ENCODE data around the gene TBC1D14. TPM values are rescaled to one million over a fixed set of nuclear protein-coding genes. Genes with fewer than 3 reads are reported as not detected.

The TBC1D14 gene
- total RNA-seq, 2 donors from 2014 or later = 43.2 to 46.6 TPM

GRCh38 chr4:6988016-6988715 is 78.5 kb downstream of the TBC1D14 start:
- Histone ChIP-seq H3K27me3 (no peaks in the 10 kb centered on the region), H3K27ac (peak overlapping the region; percentile 0), H3K4me1 (peaks cover 14% of the 10 kb centered on the region), H3K36me3 (no peaks in the 10 kb centered on the region), H3K9me3 (no peaks in the 10 kb centered on the region), H3K4me3 (peak overlapping the region; percentile 65), H3K9ac (ENCODE audit: low read depth in 2 of 2, low read length in 2 of 2) (peak overlapping the region in 1 of 2 donors; percentile 90)
- no peak for TF ChIP-seq CTCF (IDR thresholded peaks at IDR 0.05)
- no peak for DNase-seq
- intact Hi-C loops (cut with DNase I) = loop anchor here (5.0 to 10.0 kb wide), 3 partner anchors 81 to 273 kb away; partner anchors contain the start of genes BLOC1S4 and TBC1D14

- peaks cover 14% of the 10 kb centered on the region for H3K4me1 ChIP-seq
- no peak for TF ChIP-seq CTCF (IDR thresholded peaks at IDR 0.05)
- no peak overlapping the region for H3K27ac ChIP-seq
- H3K4me3 ChIP-seq = no peak overlapping the region
- no peaks in the 10 kb centered on the region for H3K36me3 ChIP-seq
- DNase-seq = no peak
- intact Hi-C loops (cut with DNase I) = loop anchor here (5.0 to 10.0 kb wide), 3 partner anchors 82 to 275 kb away; partner anchors contain the start of genes BLOC1S4 and TBC1D14
- H3K9me3 ChIP-seq = no peaks in the 10 kb centered on the region
- no peak overlapping the region for H3K9ac ChIP-seq (ENCODE audit: low read depth in 2 of 2, low read length in 2 of 2)
- H3K27me3 ChIP-seq = no peaks in the 10 kb centered on the region
Observed at GRCh38 chr4:6989331-6989923, 79.8 kb downstream of the TBC1D14 start.

DNA sequence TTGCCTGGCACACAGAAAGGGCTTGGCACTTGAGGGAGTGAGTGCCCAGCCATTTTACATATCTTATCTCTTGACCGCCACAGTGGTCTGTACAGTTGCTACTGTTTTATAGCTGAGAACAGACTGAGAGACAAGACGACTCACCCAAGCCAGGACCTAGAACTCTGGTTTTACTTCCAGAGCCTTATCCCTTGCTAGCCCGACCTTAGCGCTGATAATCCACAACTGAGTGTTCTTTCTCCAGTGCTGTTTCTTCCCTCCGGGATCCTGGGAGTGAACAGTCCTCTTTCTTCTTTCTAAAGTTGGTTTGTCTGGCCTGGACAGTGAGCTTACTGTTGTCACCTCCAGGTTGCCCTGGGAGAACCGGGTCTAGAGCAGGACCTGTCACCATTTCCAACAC is 81.0 kb downstream of the TBC1D14 start:
- no peak for TF ChIP-seq CTCF (IDR thresholded peaks at IDR 0.05)
- Histone ChIP-seq H3K4me1 (peaks cover 4% of the 10 kb centered on the region), H3K9ac (ENCODE audit: low read depth in 2 of 2, low read length in 2 of 2) (no peak overlapping the region), H3K27ac (no peak overlapping the region), H3K27me3 (no peaks in the 10 kb centered on the region), H3K36me3 (no peaks in the 10 kb centered on the region), H3K4me3 (no peak overlapping the region), H3K9me3 (no peaks in the 10 kb centered on the region)
- intact Hi-C loops (cut with DNase I) = no loop called here
- no peak for DNase-seq

DNA sequence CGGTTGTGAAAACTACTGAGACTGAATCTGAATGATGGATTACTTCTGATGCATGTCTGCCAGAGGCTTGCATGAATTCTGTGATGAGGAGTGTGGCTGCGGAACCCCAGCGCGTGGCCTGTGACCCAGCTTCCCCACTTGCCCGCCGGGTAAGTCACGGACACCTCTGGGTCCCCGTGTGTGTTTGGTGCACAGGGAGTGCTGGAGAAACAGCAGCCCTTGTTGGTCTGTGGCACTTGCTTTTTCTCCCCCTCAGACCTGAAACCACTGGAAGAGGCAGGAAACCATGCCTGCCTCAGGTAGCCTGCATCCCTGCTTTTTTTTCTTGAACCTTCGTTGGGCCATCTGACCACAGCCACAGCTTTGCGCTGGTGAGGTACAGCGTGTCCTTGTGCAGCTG is 81.6 kb downstream of the TBC1D14 start:
- Histone ChIP-seq H3K27me3 (no peaks in the 10 kb centered on the region), H3K4me3 (no peak overlapping the region), H3K9ac (ENCODE audit: low read depth in 2 of 2, low read length in 2 of 2) (peak overlapping the region in 1 of 2 donors; percentile 43), H3K27ac (no peak overlapping the region), H3K4me1 (no peaks in the 10 kb centered on the region), H3K36me3 (no peaks in the 10 kb centered on the region), H3K9me3 (no peaks in the 10 kb centered on the region)
- TF ChIP-seq CTCF (IDR thresholded peaks at IDR 0.05) = no peak
- no peak for DNase-seq
- intact Hi-C loops (cut with DNase I) = no loop called here

DNA sequence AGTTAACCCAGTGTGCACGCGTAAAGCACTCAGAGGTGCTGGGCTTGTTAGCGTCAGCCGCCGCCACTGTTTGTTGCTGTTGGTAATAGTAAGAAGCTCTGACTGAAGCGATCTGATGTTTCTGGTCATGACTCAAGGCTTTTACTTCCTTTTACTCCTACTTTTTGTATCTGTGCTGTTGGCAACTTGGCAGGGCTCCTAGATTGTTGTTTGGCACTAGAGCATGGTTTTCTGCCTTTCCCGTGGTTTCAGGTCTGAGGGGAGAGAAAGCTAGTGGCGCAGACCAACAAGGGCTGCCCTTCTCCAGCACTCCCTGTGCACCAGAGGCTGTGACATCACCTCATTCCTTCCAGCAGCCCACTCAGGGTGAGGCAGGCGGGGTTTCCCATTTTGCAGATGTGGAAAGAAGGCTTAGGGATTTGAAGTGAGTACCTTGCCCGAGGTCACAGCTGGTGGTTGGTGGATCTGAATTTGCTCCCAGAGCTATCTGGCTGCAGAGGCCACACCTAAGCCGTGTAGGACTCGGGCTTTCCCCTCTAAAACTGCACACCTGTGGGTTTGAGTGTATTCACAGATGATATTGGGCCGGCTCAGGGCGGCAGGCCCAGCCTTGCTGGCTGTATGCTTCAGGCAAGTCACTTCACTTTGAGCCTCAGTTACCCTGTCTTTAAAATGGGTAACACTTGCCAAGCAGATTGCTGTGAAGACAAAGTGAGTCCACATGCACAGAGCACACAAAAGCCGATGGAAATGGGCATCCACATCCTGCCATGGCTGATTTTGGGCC is 82.3 kb downstream of the TBC1D14 start:
- H3K36me3 ChIP-seq = no peaks in the 10 kb centered on the region
- no peak overlapping the region for H3K4me3 ChIP-seq
- no peak for TF ChIP-seq CTCF (IDR thresholded peaks at IDR 0.05)
- H3K9me3 ChIP-seq = no peaks in the 10 kb centered on the region
- no peaks in the 10 kb centered on the region for H3K4me1 ChIP-seq
- peak overlapping the region in 1 of 2 donors; percentile 43 for H3K9ac ChIP-seq (ENCODE audit: low read depth in 2 of 2, low read length in 2 of 2)
- intact Hi-C loops (cut with DNase I) = no loop called here
- H3K27me3 ChIP-seq = no peaks in the 10 kb centered on the region
- no peak for DNase-seq
- peak overlapping the region; percentile 38 for H3K27ac ChIP-seq

All from colonic mucosa (tissue), 4 donors.